DMS53 treated with DMSO at 0.1 percent for 48 hours (cell line): Measurements from ENCODE around the gene SPATS1.
"Not testable (repeated sequence)": the region's sequence is repeated elsewhere in the genome, so short reads cannot be mapped to it uniquely, and the experiment has no call there.

Experiments
- DNase-seq: peaks from one replicate; lab custom pipeline; 2025; ENCODE audit not compliant: unreplicated experiment; lab: John Stamatoyannopoulos, UW

Gene SPATS1

GRCh38 chr6:44339763-44340625 is 2.5 kb upstream of the SPATS1 start:
- DNase-seq: no peak

DNA sequence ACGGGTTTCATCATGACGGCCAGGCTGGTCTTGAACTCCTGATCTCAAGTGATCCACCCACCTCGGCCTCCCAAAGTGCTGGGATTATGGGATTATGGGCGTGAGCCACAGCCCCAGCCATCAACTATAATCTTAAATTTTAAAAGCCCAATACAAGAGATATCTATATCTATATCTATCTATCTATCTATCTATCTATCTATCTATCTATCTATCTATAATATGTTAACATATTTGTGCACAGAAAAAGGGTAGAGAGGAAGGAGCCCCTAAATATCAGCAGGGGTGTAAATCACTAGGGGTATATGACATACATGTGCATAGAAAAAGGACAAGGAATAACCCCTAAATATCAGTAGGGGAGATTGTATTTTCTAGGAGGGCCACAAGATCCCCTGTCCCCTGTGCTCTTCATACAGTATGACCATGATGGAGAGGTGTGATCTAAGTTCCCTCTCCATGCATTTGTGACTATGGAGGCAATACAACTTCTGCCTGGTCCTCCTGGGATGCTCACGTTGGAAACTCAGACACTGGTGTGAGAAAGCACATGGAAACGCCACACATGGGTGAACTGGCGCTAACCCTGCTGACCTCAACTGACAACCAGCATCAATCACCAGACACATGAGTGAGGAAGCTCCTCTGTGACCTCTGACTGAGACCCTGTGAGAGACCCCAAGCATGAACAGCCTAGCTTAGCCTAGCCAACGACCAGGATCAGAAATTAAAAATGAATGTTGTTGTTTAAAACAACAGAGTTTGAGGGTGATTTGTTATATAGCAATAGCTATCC is 1.2 kb upstream of the SPATS1 start:
- no peak for DNase-seq

DNA sequence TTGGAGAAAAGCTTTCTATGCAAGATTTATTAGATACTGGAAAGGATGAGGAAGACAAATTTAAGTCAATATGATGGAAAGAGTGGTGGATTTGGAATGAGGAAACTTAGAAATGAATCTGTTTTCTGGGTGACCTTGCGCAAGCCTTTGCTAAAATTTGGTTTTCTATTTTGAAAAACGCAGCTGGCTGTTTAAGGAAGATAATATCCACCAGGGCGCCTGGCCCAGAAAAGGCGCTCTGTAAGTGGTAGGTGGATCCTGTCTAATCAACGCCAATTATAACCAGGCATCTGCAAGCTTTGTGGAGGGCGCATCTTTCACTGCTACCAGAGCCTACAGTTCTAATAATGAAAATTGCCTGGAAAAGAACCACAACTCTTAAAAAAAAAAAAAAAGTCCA is 398 bp upstream of the SPATS1 start:
- no peak for DNase-seq

GRCh38 chr6:44346818-44347217 is 4.4 kb downstream of the SPATS1 start:
- not testable (repeated sequence) for DNase-seq

DNA sequence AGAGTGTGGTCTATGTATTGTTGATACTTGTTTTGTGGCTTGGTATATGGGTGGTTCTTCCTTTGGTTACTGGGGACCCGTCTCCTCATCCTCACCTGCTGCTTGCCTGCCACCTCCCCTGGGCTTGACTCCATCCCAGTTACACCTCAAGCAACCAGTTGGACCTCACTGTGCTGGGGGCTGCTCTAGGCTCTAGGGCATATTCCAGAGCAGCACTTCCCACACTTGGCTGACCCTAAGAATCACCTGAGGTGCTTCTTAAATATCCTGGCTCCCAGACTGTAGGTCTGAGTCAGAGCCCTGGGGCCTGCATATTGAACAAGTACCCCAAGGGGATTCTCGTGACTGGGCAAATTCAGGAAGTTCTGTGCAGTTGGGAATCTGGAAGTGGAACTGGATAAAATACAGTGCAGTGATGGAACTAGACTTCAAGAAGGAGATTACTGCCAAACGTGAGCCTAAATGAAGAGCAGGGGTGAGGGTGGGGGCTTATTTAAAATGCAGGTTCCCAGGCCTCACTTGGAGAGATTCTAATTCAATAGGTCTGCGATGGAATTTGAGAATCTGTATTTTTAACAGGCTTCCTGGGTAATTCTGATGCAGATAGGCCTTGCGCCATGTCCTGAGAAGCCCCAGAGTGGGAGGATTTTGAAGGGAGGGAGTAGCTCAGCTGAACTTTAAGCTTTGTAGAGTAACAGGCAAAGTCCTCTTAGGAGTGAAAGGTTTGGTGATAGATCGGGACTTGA is 7.6 kb downstream of the SPATS1 start:
- DNase-seq: no peak

GRCh38 chr6:44350650-44350994 is 8.2 kb downstream of the SPATS1 start:
- DNase-seq: not testable (repeated sequence)

DNA sequence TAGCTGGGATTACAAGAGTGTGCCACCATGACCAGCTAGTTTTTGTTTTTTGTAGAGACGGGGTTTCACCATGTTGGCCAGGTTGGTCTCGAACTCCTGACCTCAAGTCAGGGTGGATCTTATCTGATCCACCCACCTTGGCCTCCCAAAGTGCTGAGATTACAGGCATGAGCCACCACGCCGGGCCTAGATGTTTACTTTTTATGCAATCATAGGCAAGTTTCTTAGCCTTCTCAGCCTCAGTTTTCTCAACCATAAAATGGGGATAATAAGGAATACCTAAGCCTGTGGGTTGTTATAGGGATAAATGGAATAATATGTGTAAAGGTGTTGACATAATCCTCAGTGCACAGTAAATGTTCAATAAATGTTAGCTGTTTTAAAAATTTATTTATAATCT is 9.8 kb downstream of the SPATS1 start:
- no peak for DNase-seq

GRCh38 chr6:44353336-44353735 is 10.9 kb downstream of the SPATS1 start:
- DNase-seq: no peak

GRCh38 chr6:44355640-44356039 is 13.2 kb downstream of the SPATS1 start:
- no peak for DNase-seq

GRCh38 chr6:44356487-44356886 is 14.0 kb downstream of the SPATS1 start:
- DNase-seq: no peak

DNA sequence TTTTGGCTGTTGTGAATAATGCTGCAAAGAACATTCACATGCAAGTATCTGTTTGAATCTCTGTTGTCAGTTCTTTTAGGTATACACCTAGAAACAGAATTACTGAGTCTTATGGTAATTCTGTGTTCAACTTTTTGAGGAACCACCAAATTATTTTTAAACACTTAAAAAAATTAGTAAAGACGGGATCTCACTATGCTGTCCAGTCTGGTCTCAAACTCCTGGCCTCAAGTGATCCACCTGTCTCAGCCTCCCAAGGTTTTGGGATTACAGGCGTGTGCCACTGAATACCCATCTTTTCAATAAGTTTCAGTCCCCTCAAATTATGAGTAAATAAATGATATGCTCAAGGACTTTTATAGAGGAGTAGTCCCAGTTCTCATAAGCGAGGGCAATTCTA is 17.5 kb downstream of the SPATS1 start:
- no peak for DNase-seq

DNA sequence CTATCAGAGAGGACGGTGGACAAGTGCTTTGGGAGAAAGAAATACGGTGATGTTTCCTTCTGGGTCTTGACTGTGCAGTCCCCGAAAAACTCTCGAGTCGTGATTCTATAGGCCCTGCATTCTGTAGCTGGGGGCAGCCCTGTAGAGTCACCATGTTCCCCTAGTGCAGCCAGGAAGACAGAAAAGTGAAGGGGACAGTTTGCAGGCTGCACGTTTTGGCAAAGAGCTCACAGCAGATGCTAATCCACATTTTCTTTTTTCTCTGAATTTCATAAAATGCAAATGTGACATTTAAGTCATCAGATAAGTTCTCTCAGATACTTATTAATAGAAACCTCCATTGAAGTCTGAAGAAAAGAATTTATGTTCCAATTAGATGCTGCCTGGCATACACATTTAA is 19.5 kb downstream of the SPATS1 start:
- DNase-seq: no peak

GRCh38 chr6:44363377-44363926 is 21.0 kb downstream of the SPATS1 start:
- no peak for DNase-seq

DNA sequence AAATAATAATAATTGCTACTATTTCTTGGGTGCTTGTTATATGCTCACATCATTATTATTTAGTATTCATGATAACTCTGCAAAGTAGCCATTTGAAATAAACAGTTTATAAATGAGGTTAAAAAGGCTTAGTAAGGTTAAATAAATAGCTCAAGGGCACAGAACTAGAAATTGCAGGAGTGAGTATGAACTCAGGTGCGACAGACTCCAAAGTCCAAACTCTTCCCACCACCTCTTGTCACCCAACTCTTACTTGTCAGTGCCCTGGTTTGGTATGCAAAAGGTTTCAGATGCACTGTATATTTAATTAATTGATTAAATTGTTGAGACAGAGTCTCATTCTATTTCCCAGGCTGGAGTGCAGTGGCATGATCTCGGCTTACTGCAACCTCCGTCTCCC is 24.3 kb downstream of the SPATS1 start:
- no peak for DNase-seq

DNA sequence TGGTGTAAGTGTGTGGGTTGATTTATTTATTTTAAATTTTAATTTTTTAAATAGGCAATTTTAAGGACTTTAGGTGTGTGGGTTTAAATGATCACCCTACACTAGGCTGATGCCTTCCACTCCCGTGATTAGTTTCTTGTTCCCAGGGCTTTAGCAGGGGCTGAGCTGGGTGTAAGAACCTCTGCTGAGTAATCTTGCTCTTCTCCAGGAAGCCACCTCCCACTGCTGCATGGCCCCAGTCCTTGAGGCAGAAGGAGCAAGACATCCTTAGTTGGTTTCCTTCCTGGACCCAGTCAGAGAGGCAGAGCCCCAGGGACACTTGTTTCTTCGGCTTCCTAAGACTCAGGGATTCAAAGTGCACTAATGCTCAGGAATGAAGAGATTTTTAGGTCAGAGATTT is 25.2 kb downstream of the SPATS1 start:
- no peak for DNase-seq

DNA sequence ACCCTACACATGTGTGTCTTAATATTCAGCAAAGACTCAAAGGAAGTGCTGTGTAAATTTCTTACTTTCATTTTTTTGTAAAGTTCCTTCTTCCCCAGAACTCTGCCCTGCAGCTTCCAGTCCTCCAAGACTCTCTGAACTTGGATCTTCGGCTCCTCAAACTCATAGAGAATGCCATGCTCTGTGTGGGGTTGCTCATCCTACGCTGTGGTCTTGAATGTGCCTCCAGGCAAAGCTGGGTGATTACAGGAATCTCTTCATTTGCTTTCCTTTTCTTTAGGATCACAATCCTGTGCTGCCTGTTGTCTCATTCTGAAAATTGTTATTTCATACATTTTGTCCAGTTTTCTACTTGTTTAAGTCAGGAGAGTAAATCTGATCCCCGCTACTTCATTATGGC is 30.6 kb downstream of the SPATS1 start:
- no peak for DNase-seq

DNA sequence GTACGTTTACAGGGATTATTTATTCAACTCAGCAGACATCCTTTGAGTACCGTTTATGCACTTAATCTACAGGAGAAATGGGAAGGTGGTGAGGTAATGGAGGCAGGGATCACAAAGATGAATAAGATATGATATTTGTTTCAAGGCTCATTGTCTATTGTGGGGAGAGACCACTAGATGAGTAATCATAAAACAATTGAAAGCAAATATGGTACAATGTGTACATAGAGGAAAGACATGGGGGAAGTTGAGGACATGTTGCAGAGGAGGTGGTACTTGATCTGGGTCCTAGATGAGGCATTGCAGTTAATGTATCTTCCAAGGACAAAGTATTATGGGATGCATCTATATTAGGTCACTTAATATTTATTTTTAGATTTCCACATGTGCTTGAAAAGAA is 31.3 kb downstream of the SPATS1 start:
- no peak for DNase-seq

DNA sequence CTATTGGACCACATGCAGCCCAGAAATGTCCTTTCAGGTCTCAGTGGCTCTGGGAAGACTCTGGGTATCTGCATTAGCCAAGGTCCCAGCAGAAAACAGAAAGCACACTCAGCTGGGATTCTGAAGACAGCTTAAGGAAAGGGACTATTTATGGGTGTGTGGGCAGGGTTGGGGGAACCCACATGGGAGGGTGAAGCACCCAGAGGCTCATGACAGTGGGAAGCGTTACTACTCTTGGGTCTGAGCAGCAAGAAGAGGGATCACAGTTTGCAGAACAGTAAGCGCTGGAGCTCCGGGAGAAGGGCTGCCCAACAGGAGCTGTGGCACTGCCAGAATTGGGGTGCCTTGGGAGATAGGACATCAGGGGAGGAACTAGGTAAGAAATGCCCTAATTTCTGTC is 32.6 kb downstream of the SPATS1 start:
- no peak for DNase-seq

DNA sequence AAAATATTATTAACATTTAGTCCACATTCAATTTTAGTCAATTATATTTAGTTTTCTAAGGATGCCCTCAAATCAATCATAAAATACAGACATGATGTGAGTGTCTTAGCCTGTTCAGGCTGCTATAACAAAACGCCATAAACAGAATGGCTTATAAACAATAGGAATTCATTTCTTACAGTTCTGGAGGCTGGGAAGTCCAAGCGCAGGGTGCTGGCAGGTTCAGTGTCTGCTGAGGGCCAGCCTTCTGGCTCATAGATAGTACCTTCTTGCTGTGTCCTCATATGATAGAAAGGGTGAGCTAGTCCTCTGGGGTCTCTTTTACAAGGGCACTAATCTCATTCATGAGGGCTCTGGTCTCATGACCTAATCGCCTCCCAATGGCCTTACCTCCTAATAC is 35.0 kb downstream of the SPATS1 start:
- DNase-seq: no peak

- no peak for DNase-seq
Observed at GRCh38 chr6:44377971-44378370, 35.5 kb downstream of the SPATS1 start.

GRCh38 chr6:44381739-44382138 is 39.3 kb downstream of the SPATS1 start:
- no peak for DNase-seq
